ENCODE data around the gene COX7C.

COX7C gene

DNA sequence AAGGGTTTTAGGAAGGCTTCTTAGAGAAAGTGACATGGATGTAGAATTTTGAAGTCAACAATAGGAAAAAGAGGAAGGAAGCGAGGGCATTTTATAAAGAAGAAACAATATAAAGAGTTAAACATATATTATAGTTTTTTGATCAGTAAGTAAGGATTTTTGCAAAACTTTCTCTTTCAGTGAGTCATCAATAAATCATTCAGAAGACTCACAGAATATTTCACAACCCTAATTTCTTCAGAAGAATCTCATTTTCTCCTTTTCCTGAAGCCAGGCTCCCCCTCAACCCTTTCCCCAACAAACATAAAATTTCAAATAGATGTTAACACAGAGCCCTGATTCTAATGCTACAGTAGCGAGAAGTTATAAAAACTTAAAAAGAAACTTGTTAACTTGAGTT lies 4.3 kb upstream of the COX7C start:
- H3K27ac ChIP-seq (ENCODE audit: extremely low read depth, low read depth, low read length) = no peak overlapping the region
- no peaks in the 10 kb centered on the region for H3K4me1 ChIP-seq (ENCODE audit: control insufficient read depth, insufficient read depth, low read length)
- CTCF ChIA-PET = no interaction called here
- H3K36me3 ChIP-seq (ENCODE audit: control insufficient read depth in 2 of 2, insufficient read depth in 1 of 2, low read length in 2 of 2) = no peaks in the 10 kb centered on the region
- no peak for TF ChIP-seq YY2 (tag by site-specific recombination; IDR thresholded peaks at IDR 0.05)
- no peak for TF ChIP-seq ZNF302 (tag by site-specific recombination; IDR thresholded peaks at IDR 0.05; ENCODE audit: low read depth)
- TF ChIP-seq, protein P1, sequence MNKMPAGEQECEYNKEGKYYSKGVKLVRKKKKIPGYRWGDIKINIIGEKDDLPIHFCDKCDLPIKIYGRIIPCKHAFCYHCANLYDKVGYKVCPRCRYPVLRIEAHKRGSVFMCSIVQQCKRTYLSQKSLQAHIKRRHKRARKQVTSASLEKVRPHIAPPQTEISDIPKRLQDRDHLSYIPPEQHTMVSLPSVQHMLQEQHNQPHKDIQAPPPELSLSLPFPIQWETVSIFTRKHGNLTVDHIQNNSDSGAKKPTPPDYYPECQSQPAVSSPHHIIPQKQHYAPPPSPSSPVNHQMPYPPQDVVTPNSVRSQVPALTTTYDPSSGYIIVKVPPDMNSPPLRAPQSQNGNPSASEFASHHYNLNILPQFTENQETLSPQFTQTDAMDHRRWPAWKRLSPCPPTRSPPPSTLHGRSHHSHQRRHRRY (tag by site-specific recombination; IDR thresholded peaks at IDR 0.05) = no peak
- no peak for TF ChIP-seq HOXA7 (CRISPR knock-in tag; IDR thresholded peaks at IDR 0.05; ENCODE audit: borderline replicate concordance)
- H3K4me3 ChIP-seq (ENCODE audit: low read depth, low read length) = no peak overlapping the region
- no peaks in the 10 kb centered on the region for H3K9me3 ChIP-seq (ENCODE audit: control insufficient read depth, insufficient read depth, low read depth, low read length)
- POLR2A ChIA-PET = no interaction called here

DNA sequence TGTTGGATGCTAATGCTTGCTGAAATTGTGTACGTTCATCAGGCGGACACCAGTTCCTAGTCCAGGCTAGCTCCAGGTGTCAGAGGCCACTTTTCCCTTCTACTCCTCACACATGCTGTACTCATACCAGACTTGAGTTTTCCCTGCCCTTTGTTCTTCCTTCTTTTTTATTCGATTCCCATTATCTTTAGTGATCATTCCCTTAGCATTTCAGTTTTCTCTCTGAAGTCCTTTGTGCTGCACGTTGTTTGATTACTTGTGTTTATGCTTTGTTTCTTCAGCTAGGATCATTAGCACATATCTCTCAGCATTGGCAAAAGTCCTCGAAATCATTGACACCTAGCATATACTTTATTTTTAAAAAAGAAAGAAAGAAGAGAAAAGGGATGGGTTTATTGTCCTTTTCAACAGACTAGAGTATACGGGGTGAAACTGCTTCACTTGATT lies 409 bp upstream of the COX7C start:
- no peak overlapping the region for H3K4me3 ChIP-seq (ENCODE audit: low read depth, low read length)
- CTCF ChIA-PET = no interaction called here
- TF ChIP-seq, protein P2, sequence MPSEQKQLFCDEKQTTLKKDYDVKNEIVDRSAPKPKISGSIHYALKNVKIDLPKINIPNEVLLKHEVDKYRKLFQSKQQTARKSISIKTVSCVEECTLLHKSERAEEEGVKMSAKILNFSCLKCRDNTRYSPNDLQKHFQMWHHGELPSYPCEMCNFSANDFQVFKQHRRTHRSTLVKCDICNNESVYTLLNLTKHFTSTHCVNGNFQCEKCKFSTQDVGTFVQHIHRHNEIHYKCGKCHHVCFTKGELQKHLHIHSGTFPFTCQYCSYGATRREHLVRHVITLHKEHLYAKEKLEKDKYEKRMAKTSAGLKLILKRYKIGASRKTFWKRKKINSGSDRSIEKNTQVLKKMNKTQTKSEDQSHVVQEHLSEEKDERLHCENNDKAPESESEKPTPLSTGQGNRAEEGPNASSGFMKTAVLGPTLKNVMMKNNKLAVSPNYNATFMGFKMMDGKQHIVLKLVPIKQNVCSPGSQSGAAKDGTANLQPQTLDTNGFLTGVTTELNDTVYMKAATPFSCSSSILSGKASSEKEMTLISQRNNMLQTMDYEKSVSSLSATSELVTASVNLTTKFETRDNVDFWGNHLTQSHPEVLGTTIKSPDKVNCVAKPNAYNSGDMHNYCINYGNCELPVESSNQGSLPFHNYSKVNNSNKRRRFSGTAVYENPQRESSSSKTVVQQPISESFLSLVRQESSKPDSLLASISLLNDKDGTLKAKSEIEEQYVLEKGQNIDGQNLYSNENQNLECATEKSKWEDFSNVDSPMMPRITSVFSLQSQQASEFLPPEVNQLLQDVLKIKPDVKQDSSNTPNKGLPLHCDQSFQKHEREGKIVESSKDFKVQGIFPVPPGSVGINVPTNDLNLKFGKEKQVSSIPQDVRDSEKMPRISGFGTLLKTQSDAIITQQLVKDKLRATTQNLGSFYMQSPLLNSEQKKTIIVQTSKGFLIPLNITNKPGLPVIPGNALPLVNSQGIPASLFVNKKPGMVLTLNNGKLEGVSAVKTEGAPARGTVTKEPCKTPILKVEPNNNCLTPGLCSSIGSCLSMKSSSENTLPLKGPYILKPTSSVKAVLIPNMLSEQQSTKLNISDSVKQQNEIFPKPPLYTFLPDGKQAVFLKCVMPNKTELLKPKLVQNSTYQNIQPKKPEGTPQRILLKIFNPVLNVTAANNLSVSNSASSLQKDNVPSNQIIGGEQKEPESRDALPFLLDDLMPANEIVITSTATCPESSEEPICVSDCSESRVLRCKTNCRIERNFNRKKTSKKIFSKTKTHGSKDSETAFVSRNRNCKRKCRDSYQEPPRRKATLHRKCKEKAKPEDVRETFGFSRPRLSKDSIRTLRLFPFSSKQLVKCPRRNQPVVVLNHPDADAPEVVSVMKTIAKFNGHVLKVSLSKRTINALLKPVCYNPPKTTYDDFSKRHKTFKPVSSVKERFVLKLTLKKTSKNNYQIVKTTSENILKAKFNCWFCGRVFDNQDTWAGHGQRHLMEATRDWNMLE (tag by site-specific recombination; conservative IDR thresholded peaks at IDR 0.05; ENCODE audit: low read depth) = peak; percentile 98
- TF ChIP-seq ZNF768 (tag by site-specific recombination; IDR thresholded peaks at IDR 0.05) (peak; percentile 5; the same call in 1 of the 2 replicates), SETDB1 (IDR thresholded peaks at IDR 0.05; ENCODE audit: insufficient read length, low read length) (no peak)
- H3K4me1 ChIP-seq (ENCODE audit: control insufficient read depth, insufficient read depth, low read length) = 0 out of 2 replicates have a peak, but pooled peaks cover 3% of the 10 kb centered on the region
- POLR2A ChIA-PET = no interaction called here
- H3K27ac ChIP-seq (ENCODE audit: extremely low read depth, low read depth, low read length) = no peak overlapping the region
- peaks cover 20 to 33% of the 10 kb centered on the region in 2 experiments for H3K36me3 ChIP-seq (ENCODE audit: control insufficient read depth in 2 of 2, insufficient read depth in 1 of 2, low read length in 2 of 2)
- H3K9me3 ChIP-seq (ENCODE audit: control insufficient read depth, insufficient read depth, low read depth, low read length) = no peaks in the 10 kb centered on the region

DNA sequence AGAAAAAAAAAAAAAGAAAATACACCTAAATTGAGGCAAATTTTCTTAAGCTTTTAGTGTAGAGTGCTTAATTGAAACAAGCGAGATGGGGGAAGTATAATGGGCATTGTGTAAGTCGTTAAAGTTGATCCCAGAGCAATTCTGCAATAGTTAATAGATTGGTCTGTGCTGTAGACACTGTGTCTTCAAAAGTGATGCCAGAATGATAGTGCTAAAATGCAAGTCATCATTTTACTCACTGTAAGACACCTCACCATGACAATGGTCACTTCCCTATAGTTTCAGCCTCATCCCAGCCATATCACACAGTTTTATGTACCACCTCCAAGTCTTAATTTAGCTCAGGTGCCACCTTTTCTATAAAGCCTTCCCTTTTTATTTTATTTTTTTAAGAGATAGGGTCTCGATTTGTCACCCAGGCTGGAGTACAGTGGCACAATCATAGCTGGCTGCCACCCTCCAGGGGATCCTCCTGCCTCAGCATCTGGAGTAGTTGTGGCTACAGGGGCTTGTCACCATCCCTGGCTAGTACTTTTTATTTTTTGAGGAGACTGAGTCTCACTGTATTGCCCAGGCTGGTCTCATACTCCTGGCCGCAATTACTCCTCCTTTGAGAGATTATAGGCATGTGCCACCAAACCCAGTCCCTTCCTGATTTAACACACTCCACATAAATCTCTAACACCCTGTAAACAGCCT lies 6.2 kb downstream of the COX7C start:
- Histone ChIP-seq H3K9me3 (ENCODE audit: control insufficient read depth, insufficient read depth, low read depth, low read length) (no peaks in the 10 kb centered on the region), H3K4me3 (ENCODE audit: low read depth, low read length) (no peak overlapping the region), H3K27ac (ENCODE audit: extremely low read depth, low read depth, low read length) (no peak overlapping the region), H3K4me1 (ENCODE audit: control insufficient read depth, insufficient read depth, low read length) (0 out of 2 replicates have a peak, but pooled peaks cover 1% of the 10 kb centered on the region), H3K36me3 (ENCODE audit: control insufficient read depth in 2 of 2, insufficient read depth in 1 of 2, low read length in 2 of 2) (peaks cover 20 to 37% of the 10 kb centered on the region in 2 experiments)
- POLR2A ChIA-PET = no interaction called here
- TF ChIP-seq ZBTB17 (tag by site-specific recombination; IDR thresholded peaks at IDR 0.05) (peak; percentile 70), ZNF701 (tag by site-specific recombination; IDR thresholded peaks at IDR 0.05) (no peak)
- CTCF ChIA-PET = interaction anchor here (0.5 kb wide), 1 partner anchor 76 kb away, joined by 4 read pairs; no protein-coding TSS in a partner anchor

DNA sequence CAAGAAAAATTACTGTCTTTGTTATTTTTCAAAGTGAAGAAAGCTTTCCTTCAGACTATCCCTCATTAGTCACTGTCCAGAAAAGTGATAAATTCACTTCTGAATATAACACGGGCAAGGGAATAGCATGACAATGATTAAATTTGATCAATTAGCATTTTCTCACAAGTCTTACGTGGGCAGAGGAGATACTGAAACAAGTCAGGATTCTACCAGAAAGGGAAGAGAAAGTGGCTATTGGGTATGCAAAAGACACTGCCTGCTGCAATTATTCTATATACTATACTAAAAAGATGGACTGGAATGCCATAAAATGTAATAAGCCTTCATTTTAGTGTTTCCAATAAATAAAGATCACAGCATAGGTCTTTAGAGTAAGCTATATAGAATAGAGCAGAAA lies 7.4 kb downstream of the COX7C start:
- no peaks in the 10 kb centered on the region for H3K9me3 ChIP-seq (ENCODE audit: control insufficient read depth, insufficient read depth, low read depth, low read length)
- H3K27ac ChIP-seq (ENCODE audit: extremely low read depth, low read depth, low read length) = no peak overlapping the region
- peaks cover 15 to 25% of the 10 kb centered on the region in 2 experiments for H3K36me3 ChIP-seq (ENCODE audit: control insufficient read depth in 2 of 2, insufficient read depth in 1 of 2, low read length in 2 of 2)
- no peaks in the 10 kb centered on the region for H3K4me1 ChIP-seq (ENCODE audit: control insufficient read depth, insufficient read depth, low read length)
- POLR2A ChIA-PET = no interaction called here
- CTCF ChIA-PET = no interaction called here
- H3K4me3 ChIP-seq (ENCODE audit: low read depth, low read length) = no peak overlapping the region
- TF ChIP-seq ZNF114 (tag by site-specific recombination; IDR thresholded peaks at IDR 0.05) (no peak), ZNF112 (tag by site-specific recombination; IDR thresholded peaks at IDR 0.05) (no peak)
- TF ChIP-seq, protein P3, sequence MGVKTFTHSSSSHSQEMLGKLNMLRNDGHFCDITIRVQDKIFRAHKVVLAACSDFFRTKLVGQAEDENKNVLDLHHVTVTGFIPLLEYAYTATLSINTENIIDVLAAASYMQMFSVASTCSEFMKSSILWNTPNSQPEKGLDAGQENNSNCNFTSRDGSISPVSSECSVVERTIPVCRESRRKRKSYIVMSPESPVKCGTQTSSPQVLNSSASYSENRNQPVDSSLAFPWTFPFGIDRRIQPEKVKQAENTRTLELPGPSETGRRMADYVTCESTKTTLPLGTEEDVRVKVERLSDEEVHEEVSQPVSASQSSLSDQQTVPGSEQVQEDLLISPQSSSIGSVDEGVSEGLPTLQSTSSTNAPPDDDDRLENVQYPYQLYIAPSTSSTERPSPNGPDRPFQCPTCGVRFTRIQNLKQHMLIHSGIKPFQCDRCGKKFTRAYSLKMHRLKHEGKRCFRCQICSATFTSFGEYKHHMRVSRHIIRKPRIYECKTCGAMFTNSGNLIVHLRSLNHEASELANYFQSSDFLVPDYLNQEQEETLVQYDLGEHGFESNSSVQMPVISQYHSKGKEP (tag by site-specific recombination; IDR thresholded peaks at IDR 0.05) = no peak
- TF ChIP-seq, protein P4, sequence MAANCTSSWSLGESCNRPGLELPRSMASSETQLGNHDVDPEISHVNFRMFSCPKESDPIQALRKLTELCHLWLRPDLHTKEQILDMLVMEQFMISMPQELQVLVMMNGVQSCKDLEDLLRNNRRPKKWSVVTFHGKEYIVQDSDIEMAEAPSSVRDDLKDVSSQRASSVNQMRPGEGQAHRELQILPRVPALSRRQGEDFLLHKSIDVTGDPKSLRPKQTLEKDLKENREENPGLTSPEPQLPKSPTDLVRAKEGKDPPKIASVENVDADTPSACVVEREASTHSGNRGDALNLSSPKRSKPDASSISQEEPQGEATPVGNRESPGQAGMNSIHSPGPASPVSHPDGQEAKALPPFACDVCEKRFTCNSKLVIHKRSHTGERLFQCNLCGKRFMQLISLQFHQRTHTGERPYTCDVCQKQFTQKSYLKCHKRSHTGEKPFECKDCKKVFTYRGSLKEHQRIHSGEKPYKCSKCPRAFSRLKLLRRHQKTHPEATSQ (tag by site-specific recombination; IDR thresholded peaks at IDR 0.05) = no peak
- TF ChIP-seq, protein P5, sequence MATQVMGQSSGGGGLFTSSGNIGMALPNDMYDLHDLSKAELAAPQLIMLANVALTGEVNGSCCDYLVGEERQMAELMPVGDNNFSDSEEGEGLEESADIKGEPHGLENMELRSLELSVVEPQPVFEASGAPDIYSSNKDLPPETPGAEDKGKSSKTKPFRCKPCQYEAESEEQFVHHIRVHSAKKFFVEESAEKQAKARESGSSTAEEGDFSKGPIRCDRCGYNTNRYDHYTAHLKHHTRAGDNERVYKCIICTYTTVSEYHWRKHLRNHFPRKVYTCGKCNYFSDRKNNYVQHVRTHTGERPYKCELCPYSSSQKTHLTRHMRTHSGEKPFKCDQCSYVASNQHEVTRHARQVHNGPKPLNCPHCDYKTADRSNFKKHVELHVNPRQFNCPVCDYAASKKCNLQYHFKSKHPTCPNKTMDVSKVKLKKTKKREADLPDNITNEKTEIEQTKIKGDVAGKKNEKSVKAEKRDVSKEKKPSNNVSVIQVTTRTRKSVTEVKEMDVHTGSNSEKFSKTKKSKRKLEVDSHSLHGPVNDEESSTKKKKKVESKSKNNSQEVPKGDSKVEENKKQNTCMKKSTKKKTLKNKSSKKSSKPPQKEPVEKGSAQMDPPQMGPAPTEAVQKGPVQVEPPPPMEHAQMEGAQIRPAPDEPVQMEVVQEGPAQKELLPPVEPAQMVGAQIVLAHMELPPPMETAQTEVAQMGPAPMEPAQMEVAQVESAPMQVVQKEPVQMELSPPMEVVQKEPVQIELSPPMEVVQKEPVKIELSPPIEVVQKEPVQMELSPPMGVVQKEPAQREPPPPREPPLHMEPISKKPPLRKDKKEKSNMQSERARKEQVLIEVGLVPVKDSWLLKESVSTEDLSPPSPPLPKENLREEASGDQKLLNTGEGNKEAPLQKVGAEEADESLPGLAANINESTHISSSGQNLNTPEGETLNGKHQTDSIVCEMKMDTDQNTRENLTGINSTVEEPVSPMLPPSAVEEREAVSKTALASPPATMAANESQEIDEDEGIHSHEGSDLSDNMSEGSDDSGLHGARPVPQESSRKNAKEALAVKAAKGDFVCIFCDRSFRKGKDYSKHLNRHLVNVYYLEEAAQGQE (tag by site-specific recombination; IDR thresholded peaks at IDR 0.05) = no peak
